HepG2 (cell line): ENCODE results near the gene PTK7. TPM values are rescaled to one million over a fixed set of nuclear protein-coding genes. Genes with fewer than 3 reads are reported as not detected.

Experiments
- ATAC-seq: fragments of 200-7000 bp; cut with Tn5 transposase; 3 replicates; pipeline ENCODE4 v1.9.1; 2020; ENCODE audit warnings: mild to moderate bottlenecking, moderate library complexity
- BruUV-seq: library from RNA; stranded (reverse); fragments of 400-500 nt; replicated peaks from 2 replicates; lab custom pipeline; 2021; lab: Mats Ljungman, UMichigan
- CTCF ChIA-PET: fragments of 300-600 bp; formaldehyde crosslinking; extraction: SDS; loops from one replicate; lab custom pipeline; 2021; ENCODE audit warnings: low total read pairs, inconsistent platforms, low intra/inter-chr PET ratio; lab: Yijun Ruan, JAX
- POLR2A ChIA-PET: fragments of 350-600 bp; sonication (Branson Sonifier 250); formaldehyde crosslinking; loops from one replicate; lab custom pipeline; 2020; ENCODE audit warnings: antibody characterized with exemption, inconsistent platforms; lab: Yijun Ruan, JAX
- DNase-seq: peaks from one replicate; pipeline ENCODE4 v3.0.0-alpha.2; 2015; ENCODE audit warnings: low spot score
- FAIRE-seq: peaks from 3 replicates; lab custom pipeline; 2011; peaks lifted over from hg19 to GRCh38; lab: Jason Lieb, UNC
- H2AFZ ChIP-seq: one replicate; pipeline ENCODE4 v1.6.1; 2011; ENCODE audit warnings: low read length, inconsistent platforms
- H3K27ac ChIP-seq: fragments of 300-600 bp; 3 replicates; pipeline ENCODE4 v1.8.0; 2011; ENCODE audit warnings: mixed run types, mild to moderate bottlenecking, mixed read lengths, low read length, inconsistent platforms; ENCODE audit not compliant: insufficient read depth; ENCODE audit errors: extremely low read length
- H3K27me3 ChIP-seq, 2 experiments: fragments of 200-600 bp in 1 of 2; 2 replicates in 1 of 2; 3 replicates in 1 of 2; pipeline versions ENCODE4 v1.6.0 to v1.8.0; 2011; ENCODE audit warnings: low read length in 2 of 2, mild to moderate bottlenecking in 2 of 2, moderate library complexity in 2 of 2, inconsistent platforms in 1 of 2; ENCODE audit not compliant: insufficient read depth in 2 of 2, control insufficient read depth in 1 of 2
- H3K36me3 ChIP-seq, 2 experiments: fragments of 200-600 bp in 1 of 2; replicated peaks in 1 of 2; 2 replicates in 1 of 2; 3 replicates in 1 of 2; pipeline versions ENCODE4 v1.5.1 to v1.8.0; 2011; ENCODE audit warnings: low read length in 2 of 2, inconsistent platforms in 1 of 2; ENCODE audit not compliant: insufficient read depth in 2 of 2, control insufficient read depth in 1 of 2
- H3K4me1 ChIP-seq: 2 replicates; pipeline ENCODE4 v1.5.1; 2012; ENCODE audit warnings: low read length, inconsistent platforms; ENCODE audit not compliant: insufficient read depth
- H3K4me2 ChIP-seq: 2 replicates; pipeline ENCODE4 v1.6.0; 2011; ENCODE audit warnings: low read depth, low read length, inconsistent platforms
- H3K4me3 ChIP-seq, 3 experiments: fragments of 200-600 bp in 1 of 3; sonication (generic), shearing (Covaris generic) in 1 of 3; replicated peaks in 1 of 3; 2 replicates each; pipeline ENCODE4 v1.5.1; 2011 to 2016; ENCODE audit warnings: low read length in 3 of 3, inconsistent platforms in 2 of 3, low read depth in 2 of 3, mild to moderate bottlenecking in 2 of 3, control low read depth in 1 of 3, mixed read lengths in 1 of 3; ENCODE audit not compliant: insufficient read depth in 1 of 3
- H3K79me2 ChIP-seq: one replicate; pipeline ENCODE4 v1.6.1; 2011; ENCODE audit warnings: low read length, inconsistent platforms; ENCODE audit not compliant: insufficient read depth
- H3K9ac ChIP-seq: 2 replicates; pipeline ENCODE4 v1.6.0; 2011; ENCODE audit warnings: mild to moderate bottlenecking, low read depth, low read length, inconsistent platforms; ENCODE audit not compliant: insufficient read depth
- H3K9me3 ChIP-seq: 2 replicates; pipeline ENCODE4 v1.5.1; 2012; ENCODE audit warnings: mild to moderate bottlenecking, low read length
- H4K20me1 ChIP-seq: 2 replicates; pipeline ENCODE4 v1.6.0; 2011; ENCODE audit warnings: inconsistent platforms, mild to moderate bottlenecking, low read length, moderate library complexity; ENCODE audit not compliant: insufficient read depth
- ASH2L ChIP-seq: fragments of 300-600, 200-600 bp; sonication (generic); IDR thresholded peaks from 2 replicates; pipeline ENCODE4 v1.7.0; 2017; ENCODE audit warnings: low read depth, mild to moderate bottlenecking, moderate library complexity, mixed read lengths, low read length; ENCODE audit not compliant: insufficient read length
- HNF1A ChIP-seq, 2 experiments: sonication (generic) in 1 of 2; formaldehyde crosslinking in 1 of 2; IDR thresholded peaks; 2 replicates each; pipeline versions ENCODE4 v1.4.0 to v1.6.1; 2016 to 2020; ENCODE audit warnings: borderline replicate concordance in 1 of 2, low read depth in 1 of 2, mild to moderate bottlenecking in 1 of 2, missing genetic modification reagents in 1 of 2
- KDM4B ChIP-seq: sonication (generic); formaldehyde crosslinking; IDR thresholded peaks from 2 replicates; pipeline ENCODE4 v1.4.0; 2020; ENCODE audit warnings: missing genetic modification reagents
- MBD4 ChIP-seq: IDR thresholded peaks from 2 replicates; pipeline ENCODE4 v1.6.1; 2012; ENCODE audit warnings: low read length, inconsistent platforms, borderline replicate concordance
- MLLT10 ChIP-seq: sonication (generic); formaldehyde crosslinking; IDR thresholded peaks from 2 replicates; pipeline ENCODE4 v1.4.0; 2020; ENCODE audit warnings: missing genetic modification reagents
- NFE2 ChIP-seq: sonication (generic); formaldehyde crosslinking; IDR thresholded peaks from 2 replicates; pipeline ENCODE4 v1.4.0; 2020; ENCODE audit warnings: missing genetic modification reagents
- NFE2L2 ChIP-seq: fragments of 150-350 bp; IDR thresholded peaks from 2 replicates; pipeline ENCODE4 v1.6.1; 2014; ENCODE audit warnings: low read length
- NKX3-1 ChIP-seq: sonication (generic); formaldehyde crosslinking; IDR thresholded peaks from 2 replicates; pipeline ENCODE4 v1.5.0; 2020; ENCODE audit warnings: missing genetic modification reagents
- PHB2 ChIP-seq: fragments of 450-650 bp; IDR thresholded peaks from 2 replicates; pipeline ENCODE4 v1.6.1; 2018; ENCODE audit not compliant: partially characterized antibody
- TOPORS ChIP-seq: sonication (generic); formaldehyde crosslinking; IDR thresholded peaks from 2 replicates; pipeline ENCODE4 v1.8.0; 2023; ENCODE audit warnings: mild to moderate bottlenecking, missing genetic modification reagents
- ZBTB33 ChIP-seq: sonication (generic); formaldehyde crosslinking; IDR thresholded peaks from 2 replicates; pipeline ENCODE4 v1.4.0; 2020; ENCODE audit warnings: missing genetic modification reagents
- ZNF414 ChIP-seq: sonication (generic); formaldehyde crosslinking; IDR thresholded peaks from 2 replicates; pipeline ENCODE4 v1.5.0; 2020; ENCODE audit warnings: missing genetic modification reagents
- ZNF543 ChIP-seq: sonication (generic); formaldehyde crosslinking; IDR thresholded peaks from 2 replicates; pipeline ENCODE4 v1.4.0; 2020; ENCODE audit warnings: mild to moderate bottlenecking, missing genetic modification reagents
- WGBS: methylation state at CpG from one replicate; pipeline ENCODE4 v1.1.6; 2017; ENCODE audit warnings: low lambda C conversion rate; 5-methylcytosine and 5-hydroxymethylcytosine counted together
- in situ Hi-C: cut with HindIII; loops from 2 replicates; pipeline ENCODE4 v1.10.0; 2017; ENCODE audit warnings: low pct_unique_long_range_greater_than_20kb; ENCODE audit not compliant: extremely low pct_ligation_motif_present
- intact Hi-C: fragments of 100-400 bp; cut with micrococcal nuclease; formaldehyde crosslinking; loops from one replicate; pipeline ENCODE4 v1.10.0; 2022; ENCODE audit not compliant: unreplicated experiment
- polyA plus RNA-seq, 8 experiments: library from polyadenylated mRNA; depleted of rRNA in 3 of 8; stranded (reverse) in 7 of 8; unstranded in 1 of 8; fragments of >200 nt; fragmentation: Illumina TruSeq in 4 of 8; extraction: Trizol in 4 of 8; gene quantifications; 2 replicates each; pipeline versions ENCODE4 v1.2.1 to v1.2.3, GENCODE V29; 2011 to 2016; ENCODE audit warnings: low read depth in 4 of 8, missing spikeins in 1 of 8, mixed read lengths in 1 of 8; ENCODE audit not compliant: insufficient read depth in 1 of 8
- total RNA-seq, 5 experiments: library from RNA; depleted of rRNA; stranded (reverse); fragments of >200 nt; fragmentation: Illumina TruSeq; extraction: Trizol; gene quantifications; 2 replicates each; pipeline ENCODE4 v1.2.3, GENCODE V29; 2016; ENCODE audit warnings: low read depth in 1 of 5
- TF ChIP-seq, protein P1 (sequence below): sonication (generic); formaldehyde crosslinking; IDR thresholded peaks from 2 replicates; pipeline ENCODE4 v1.4.0; 2020; ENCODE audit warnings: mild to moderate bottlenecking, missing genetic modification reagents, borderline replicate concordance

The PTK7 gene
- total and polyA plus RNA-seq, 2 of the 13 experiments (the other 11 are each of a cell fraction or from before 2014, with no cell fraction given), result 98.5 to 99.8 TPM

DNA sequence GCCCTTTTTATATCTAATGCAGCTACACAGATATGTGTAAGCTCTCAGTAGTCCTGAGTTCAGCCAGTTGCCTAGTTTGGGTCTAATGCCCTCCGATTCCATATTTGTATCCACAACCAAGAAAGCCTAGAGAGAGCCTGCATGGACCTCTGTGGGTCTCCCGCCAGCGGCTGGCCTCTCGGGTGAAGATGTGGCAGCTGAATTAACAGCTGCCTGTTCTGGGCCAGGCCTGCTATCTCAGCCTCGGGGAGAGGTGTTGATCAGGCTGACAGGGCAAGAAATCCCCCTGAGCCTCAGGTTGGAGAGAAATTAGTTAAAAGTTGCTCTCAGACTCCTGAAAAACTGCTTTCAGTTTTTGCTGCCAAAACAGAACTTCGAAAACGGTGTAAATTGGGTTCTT is 19.8 kb downstream of the PTK7 start:
- no peak overlapping the region for H2AFZ ChIP-seq
- ChIA-PET POLR2A (interaction anchor here (0.8 to 3.5 kb wide), 5 partner anchors 13 to 205 kb away, joined by 3 to 22 read pairs (median 3); partner anchors contain the start of genes KLC4, MRPL2 and PEX6), CTCF (no interaction called here)
- in situ Hi-C loops (no loop called here), intact Hi-C loops (no loop called here)
- WGBS, result 35% methylated on average over 7 of the region's 7 CpGs
- peak overlapping the region; percentile 45; the same call in 1 of the 2 replicates for H3K9ac ChIP-seq
- FAIRE-seq (no peak), ATAC-seq (0 out of 3 replicates have a peak, but pooled peaks have one; percentile 7), DNase-seq (no peak)
- peaks cover 83% of the 10 kb centered on the region for H3K79me2 ChIP-seq
- no peaks in the 10 kb centered on the region for H3K36me3 ChIP-seq
- H3K4me1 ChIP-seq, result peaks cover 70% of the 10 kb centered on the region
- H4K20me1 ChIP-seq, result no peaks in the 10 kb centered on the region
- H3K27ac ChIP-seq, result peak overlapping the region; percentile 41
- no TSS peak for BruUV-seq
- no peaks in the 10 kb centered on the region; a peak in 1 of 5 replicates for H3K27me3 ChIP-seq
- H3K4me3 ChIP-seq, result peak overlapping the region in 2 of 3 experiments; percentile 9 to 42; a peak in 2 of 6 replicates
- peak overlapping the region; percentile 67 for H3K4me2 ChIP-seq
- H3K9me3 ChIP-seq, result no peaks in the 10 kb centered on the region
- TF ChIP-seq PHB2 (no peak), ZNF543 (CRISPR knock-in tag) (no peak), NFE2L2 (no peak), NFE2 (CRISPR knock-in tag) (no peak), NKX3-1 (CRISPR knock-in tag) (no peak), ASH2L (peak; percentile 20), KDM4B (CRISPR knock-in tag) (no peak), MBD4 (no peak), TOPORS (CRISPR knock-in tag) (no peak), MLLT10 (CRISPR knock-in tag) (no peak), ZNF414 (CRISPR knock-in tag) (no peak), ZBTB33 (CRISPR knock-in tag) (peak; percentile 92), HNF1A (IDR thresholded peaks at IDR 0.05; ENCODE audit: low read depth) (no peak), HNF1A (CRISPR knock-in tag; IDR thresholded peaks at IDR 0.05; ENCODE audit: borderline replicate concordance) (0 out of 2 replicates have a peak, but pooled peaks have one; percentile 16)
- TF ChIP-seq, protein P1, sequence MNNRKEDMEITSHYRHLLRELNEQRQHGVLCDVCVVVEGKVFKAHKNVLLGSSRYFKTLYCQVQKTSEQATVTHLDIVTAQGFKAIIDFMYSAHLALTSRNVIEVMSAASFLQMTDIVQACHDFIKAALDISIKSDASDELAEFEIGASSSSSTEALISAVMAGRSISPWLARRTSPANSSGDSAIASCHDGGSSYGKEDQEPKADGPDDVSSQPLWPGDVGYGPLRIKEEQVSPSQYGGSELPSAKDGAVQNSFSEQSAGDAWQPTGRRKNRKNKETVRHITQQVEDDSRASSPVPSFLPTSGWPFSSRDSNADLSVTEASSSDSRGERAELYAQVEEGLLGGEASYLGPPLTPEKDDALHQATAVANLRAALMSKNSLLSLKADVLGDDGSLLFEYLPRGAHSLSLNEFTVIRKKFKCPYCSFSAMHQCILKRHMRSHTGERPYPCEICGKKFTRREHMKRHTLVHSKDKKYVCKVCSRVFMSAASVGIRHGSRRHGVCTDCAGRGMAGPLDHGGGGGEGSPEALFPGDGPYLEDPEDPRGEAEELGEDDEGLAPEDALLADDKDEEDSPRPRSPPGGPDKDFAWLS (CRISPR knock-in tag), result no peak
